Subcutaneous preadipocyte (primary cell): ENCODE measurements around the gene DNAJC2. TPM values are rescaled to one million over a fixed set of nuclear protein-coding genes. Genes with fewer than 3 reads are reported as not detected.

Experiments
- small RNA-seq: library from RNA; depleted of rRNA; stranded (forward); fragments of <200 nt; gene quantifications from one replicate; pipeline ENCODE3, GENCODE V24; 2012
- total RNA-seq: library from RNA; depleted of rRNA; stranded (reverse); fragments of >200 nt; gene quantifications from 2 replicates; pipeline ENCODE4 v1.2.3, GENCODE V29; 2012

DNAJC2 gene, protein sequence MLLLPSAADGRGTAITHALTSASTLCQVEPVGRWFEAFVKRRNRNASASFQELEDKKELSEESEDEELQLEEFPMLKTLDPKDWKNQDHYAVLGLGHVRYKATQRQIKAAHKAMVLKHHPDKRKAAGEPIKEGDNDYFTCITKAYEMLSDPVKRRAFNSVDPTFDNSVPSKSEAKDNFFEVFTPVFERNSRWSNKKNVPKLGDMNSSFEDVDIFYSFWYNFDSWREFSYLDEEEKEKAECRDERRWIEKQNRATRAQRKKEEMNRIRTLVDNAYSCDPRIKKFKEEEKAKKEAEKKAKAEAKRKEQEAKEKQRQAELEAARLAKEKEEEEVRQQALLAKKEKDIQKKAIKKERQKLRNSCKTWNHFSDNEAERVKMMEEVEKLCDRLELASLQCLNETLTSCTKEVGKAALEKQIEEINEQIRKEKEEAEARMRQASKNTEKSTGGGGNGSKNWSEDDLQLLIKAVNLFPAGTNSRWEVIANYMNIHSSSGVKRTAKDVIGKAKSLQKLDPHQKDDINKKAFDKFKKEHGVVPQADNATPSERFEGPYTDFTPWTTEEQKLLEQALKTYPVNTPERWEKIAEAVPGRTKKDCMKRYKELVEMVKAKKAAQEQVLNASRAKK
- total RNA-seq = 18.7 and 23.9 TPM in 2 replicates

GRCh38 chr7:103344453-103345149 is at the start of gene DNAJC2:
Gene DNAJC2, minus strand, starts transcription at chr7:103344767. Its CDS starts 145 bp downstream, at chr7:103344622.

DNA sequence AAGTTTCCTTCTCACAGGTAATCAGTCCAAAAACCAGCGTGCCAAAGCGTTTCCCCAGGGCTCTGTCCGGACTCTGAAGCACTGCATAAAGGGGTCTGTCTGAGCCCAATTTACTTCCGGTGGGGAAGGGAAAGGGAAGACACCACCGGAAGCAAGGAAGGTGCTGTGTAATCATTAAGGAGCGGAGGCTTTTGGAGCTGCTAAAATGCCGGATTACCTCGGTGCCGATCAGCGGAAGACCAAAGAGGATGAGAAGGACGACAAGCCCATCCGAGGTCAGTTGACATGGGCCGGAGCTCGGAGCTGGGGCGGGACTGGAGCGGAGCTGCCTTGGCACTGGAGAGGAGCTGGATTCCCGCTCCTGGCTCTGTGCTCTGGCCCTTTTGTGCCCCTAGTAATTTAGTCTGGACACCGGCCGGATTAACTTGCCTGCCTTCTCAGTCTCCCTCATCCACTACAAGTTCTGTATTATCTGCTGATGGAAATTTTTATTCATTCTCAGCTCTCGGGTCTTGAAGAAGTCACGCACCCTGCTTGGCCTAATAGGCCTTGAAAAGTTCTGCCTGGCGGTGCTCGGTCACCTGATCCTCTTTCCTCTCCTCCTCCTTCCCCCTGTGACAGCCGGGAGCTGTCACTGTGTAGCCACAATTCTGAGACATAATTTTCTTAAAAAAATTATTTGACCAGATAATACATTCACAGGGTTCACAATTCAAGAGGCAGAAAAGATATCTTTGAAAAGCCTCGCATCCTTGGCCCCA is 3.1 kb upstream of the DNAJC2 start, which contains the start of gene PSMC2:
Gene PSMC2, plus strand, starts transcription at position 137 of the 761 bp plus-strand sequence. Its CDS starts 69 bp downstream, at position 206.

GRCh38 chr7:103296901-103297836 is 47.4 kb downstream of the DNAJC2 start, which contains the start of gene PMPCB:
Gene PMPCB, plus strand, starts transcription at chr7:103297435. Its CDS starts 25 bp downstream, at chr7:103297460.

Small RNA genes lying within 50 kb of the gene (small RNA-seq; reads per million reads assigned to genes)
- gene RPS29P16 = 0.11 reads per million

Other genes starting within 250 kb of the DNAJC2 start
- gene NAPEPLD, start 195.7 kb downstream of the DNAJC2 start, total RNA-seq = 7.0 and 7.7 TPM in 2 replicates
- 59.4 and 61.4 TPM in 2 replicates for gene PMPCB, start 47.3 kb downstream of the DNAJC2 start, total RNA-seq
- 166 and 193 TPM in 2 replicates for gene PSMC2, start 2.9 kb upstream of the DNAJC2 start, total RNA-seq
- gene SLC26A5, start 101.4 kb upstream of the DNAJC2 start, total RNA-seq = not detected in 2 replicates